Fibroblast of the aortic adventitia (primary cell): Measurements from ENCODE around the gene PLXNA4. TPM values are rescaled to one million over a fixed set of nuclear protein-coding genes. Genes with fewer than 3 reads are reported as not detected.

Experiments used
- DNase-seq: peaks from one replicate; pipeline ENCODE4 v3.0.0-alpha.2; 2010; ENCODE audit warnings: low read depth
- H3K4me3 ChIP-seq: 2 replicates; pipeline ENCODE4 v1.5.1; 2011; ENCODE audit warnings: low read depth, mild to moderate bottlenecking, control low read depth, low read length, moderate library complexity
- total RNA-seq: library from RNA; depleted of rRNA; stranded (reverse); fragments of >200 nt; gene quantifications from 2 replicates; pipeline ENCODE4 v1.2.3, GENCODE V29; 2012; ENCODE audit warnings: low replicate concordance
- TF ChIP-seq, protein P1 (sequence below): IDR thresholded peaks from 2 replicates; pipeline ENCODE4 v1.5.1; 2011; ENCODE audit warnings: mild to moderate bottlenecking, low read length, control low read depth, inconsistent platforms; ENCODE audit not compliant: insufficient read depth

PLXNA4 gene
- total RNA-seq, 1 donor, result 3.0 TPM

DNA sequence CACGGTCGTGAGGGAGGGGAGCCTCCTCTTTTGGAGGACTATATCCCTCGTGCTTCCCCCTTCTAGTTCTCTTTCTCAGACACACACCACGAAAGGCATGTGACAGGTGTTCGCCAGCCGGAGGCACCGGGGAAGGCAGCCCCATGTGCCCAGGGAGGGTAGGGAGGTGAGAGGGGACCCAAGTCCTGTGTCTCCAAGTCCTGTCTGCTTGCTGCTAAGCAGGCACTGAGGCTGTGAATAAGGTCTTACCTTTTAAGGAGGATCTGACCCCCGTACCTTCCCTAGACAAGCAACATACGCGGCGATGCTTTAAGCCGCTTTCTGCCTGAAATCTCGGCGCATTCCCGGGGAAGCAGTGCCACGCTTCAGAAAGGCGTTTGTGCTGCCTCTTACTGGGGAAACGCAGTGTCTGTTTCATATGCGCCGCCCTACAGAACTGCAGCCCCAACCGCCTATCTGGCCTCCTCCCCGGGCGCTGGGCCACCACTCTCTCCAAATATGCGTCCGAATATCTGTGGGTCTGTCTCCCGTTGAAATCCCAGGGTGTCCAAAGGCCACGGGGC, 770 bp downstream of the PLXNA4 start:
- TF ChIP-seq, protein P1, sequence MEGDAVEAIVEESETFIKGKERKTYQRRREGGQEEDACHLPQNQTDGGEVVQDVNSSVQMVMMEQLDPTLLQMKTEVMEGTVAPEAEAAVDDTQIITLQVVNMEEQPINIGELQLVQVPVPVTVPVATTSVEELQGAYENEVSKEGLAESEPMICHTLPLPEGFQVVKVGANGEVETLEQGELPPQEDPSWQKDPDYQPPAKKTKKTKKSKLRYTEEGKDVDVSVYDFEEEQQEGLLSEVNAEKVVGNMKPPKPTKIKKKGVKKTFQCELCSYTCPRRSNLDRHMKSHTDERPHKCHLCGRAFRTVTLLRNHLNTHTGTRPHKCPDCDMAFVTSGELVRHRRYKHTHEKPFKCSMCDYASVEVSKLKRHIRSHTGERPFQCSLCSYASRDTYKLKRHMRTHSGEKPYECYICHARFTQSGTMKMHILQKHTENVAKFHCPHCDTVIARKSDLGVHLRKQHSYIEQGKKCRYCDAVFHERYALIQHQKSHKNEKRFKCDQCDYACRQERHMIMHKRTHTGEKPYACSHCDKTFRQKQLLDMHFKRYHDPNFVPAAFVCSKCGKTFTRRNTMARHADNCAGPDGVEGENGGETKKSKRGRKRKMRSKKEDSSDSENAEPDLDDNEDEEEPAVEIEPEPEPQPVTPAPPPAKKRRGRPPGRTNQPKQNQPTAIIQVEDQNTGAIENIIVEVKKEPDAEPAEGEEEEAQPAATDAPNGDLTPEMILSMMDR, result peak; percentile 51
- peak overlapping the region; percentile 66 for H3K4me3 ChIP-seq
- peak; percentile 74 for DNase-seq

DNA sequence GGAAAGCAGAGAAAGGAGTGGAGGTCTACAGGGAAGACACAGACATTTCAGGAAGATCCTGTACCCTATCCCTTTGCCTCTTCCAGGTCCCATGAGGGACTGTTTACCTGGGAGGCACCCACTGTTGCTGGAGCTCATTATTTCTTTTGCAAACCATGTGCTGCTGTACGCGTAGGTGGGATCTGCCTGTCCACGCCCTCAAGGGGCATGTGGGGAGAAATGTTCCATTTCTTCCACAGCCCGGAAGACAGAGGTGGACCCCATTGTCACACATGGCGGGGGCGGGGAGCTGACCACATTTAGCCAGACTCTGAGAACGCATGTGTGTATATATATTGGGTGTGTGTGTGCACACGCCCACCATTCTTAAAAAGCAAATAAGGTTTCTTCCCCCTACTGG, 2.0 kb downstream of the PLXNA4 start:
- DNase-seq, result no peak
- H3K4me3 ChIP-seq, result no peak overlapping the region
- TF ChIP-seq, protein P1, result no peak

DNA sequence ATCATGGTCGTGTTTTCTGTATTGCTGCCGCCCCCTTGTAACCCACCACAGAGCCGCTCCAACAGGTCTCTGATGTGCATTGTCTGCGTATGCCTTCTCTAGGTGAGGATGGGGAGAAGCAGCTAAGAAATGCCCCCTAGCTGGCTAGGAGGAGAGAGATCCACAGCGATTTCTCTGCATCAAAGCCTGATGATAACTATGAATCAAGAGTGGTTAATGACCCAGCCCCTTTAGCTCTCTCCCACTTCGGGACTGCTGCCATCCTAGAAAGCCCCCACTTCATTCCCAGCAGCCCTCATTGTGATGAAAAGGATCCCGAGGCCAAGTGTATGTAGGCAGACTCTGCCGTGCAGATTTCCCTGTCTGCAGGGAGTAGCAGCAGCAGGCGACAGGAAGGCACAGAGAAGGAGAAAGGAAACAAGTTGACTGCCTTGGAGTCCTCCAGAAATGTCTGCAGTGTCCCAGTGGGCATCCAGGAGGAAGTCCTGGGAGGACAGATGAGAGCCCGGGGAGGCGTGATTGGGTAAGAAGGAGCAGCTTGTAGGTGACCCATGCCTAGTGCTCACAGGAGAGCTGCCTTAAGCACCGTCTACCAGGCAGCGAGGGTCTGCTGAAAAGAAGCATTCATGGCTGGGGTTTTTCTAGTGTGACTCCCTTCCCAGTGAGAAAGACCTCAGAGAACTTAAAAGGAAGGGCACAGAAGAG, 2.9 kb downstream of the PLXNA4 start:
- DNase-seq, result no peak
- TF ChIP-seq, protein P1, result no peak
- H3K4me3 ChIP-seq, result no peak overlapping the region

DNA sequence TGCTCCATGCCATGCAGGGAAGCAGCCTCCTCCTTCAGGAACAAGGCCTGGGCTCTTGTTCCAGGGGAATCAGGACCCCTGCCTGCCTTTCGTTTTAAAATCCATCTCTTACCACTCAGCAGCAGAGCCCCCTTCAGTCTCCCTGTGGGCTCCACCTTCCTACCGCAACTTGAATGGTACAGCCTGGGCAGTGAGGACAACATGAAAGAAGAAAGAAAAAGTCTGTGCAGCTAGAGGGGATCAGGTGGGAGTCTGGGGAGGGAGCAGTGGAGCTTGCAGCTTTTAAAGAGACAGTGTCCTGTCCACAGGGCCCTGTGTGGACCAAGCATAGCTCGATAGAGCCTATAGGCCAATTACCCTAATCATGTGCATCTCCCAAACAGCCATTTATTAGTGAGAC, 3.7 kb downstream of the PLXNA4 start:
- no peak for DNase-seq
- H3K4me3 ChIP-seq, result no peak overlapping the region
- TF ChIP-seq, protein P1, result no peak

DNA sequence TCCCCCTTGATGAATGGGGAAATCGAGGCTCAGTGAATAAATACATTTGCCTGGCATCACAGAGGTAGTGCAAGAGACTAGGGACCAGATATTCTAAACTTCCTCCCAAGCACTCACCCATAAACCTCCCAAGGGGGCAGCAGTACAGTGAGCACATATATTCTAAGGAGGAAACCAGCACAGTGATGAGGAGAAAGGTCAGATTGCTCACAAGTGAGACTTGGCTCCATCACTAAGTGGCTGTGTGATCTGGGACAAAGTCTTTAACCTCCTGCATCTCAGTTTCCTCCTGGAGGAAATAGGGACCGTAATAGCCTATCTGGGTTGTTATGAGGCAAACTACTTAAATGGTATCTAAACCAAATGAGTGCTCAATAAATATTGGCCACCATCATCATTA, 4.3 kb downstream of the PLXNA4 start:
- no peak for DNase-seq
- TF ChIP-seq, protein P1, result no peak
- no peak overlapping the region for H3K4me3 ChIP-seq

DNA sequence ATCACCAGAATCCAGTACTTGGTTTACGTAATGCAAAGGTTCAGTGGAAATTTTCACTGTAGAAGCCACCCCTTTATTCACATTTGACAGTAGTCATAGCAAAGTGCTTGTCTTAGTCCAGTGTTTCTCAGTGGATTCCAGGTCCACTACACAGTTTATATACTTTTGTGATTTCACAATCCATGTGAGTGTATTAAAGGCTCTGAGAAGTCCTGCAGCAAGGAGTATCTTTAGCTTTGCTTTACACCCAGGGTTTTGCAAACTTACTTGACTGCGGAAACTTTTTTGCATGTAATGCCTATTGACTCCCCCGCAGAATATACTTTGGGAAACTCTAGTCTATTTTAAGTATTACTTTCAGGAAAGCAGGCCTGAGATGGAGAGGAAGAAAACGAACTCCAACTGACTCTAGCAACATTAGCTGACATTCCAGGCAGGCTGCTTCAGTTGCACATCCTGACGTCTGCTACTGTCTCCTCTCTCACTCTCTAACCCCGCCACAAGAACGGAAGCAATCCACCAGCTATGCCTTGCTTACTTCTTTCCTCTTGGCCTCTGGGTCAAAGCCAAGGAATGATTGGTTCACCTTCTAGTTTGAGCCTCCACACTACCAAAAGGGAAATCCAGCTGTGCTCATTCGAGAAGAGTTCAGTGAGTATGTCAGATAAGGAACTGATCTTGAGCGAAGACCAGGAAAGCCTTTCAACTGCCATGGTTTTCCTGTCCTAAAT, 6.2 kb downstream of the PLXNA4 start:
- TF ChIP-seq, protein P1, result no peak
- DNase-seq, result no peak

More for the DNA sequence above, 6.2 kb downstream of the PLXNA4 start:
- no peak overlapping the region for H3K4me3 ChIP-seq
